ENCODE results near the gene LILRA2. TPM values are rescaled to one million over a fixed set of nuclear protein-coding genes. Genes with fewer than 3 reads are reported as not detected.

Gene LILRA2
- total and polyA plus RNA-seq, 2 of the 8 experiments (the other 6 are each of a cell fraction or from before 2014, with no cell fraction given), result not detected

DNA sequence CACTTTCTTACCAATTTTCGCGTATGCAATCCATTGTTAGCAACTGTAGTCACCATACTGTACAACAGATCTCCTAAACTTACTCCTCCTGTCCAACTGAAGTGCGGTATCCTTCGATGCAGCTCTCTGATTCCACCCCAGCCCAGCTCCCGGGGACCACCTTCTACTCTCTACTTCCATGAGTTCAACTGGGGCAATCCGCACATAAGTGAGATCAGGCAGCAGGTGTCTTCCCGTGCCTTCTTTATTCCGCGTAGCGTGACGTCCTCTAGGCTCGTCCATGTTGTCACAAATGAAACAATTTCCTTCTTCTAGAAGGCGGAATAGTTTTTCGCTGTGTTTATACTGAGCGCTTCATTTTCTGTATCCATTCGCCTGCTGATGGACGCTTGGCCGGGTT is 65.1 kb downstream of the LILRA2 start:
- TF ChIP-seq CBX8 (IDR thresholded peaks at IDR 0.05; ENCODE audit: borderline replicate concordance, low read depth, low read length) (no peak), SUZ12 (IDR thresholded peaks at IDR 0.05; ENCODE audit: low read length) (no peak), POLR2A (IDR thresholded peaks at IDR 0.05; ENCODE audit: control extremely low read depth in 1 of 2, low read depth in 2 of 2, low read length in 2 of 2) (no peak), CREB1 (IDR thresholded peaks at IDR 0.05) (no peak), KDM5A (IDR thresholded peaks at IDR 0.05; ENCODE audit: low read length) (no peak), CTBP2 (IDR thresholded peaks at IDR 0.05; ENCODE audit: borderline replicate concordance, insufficient read depth, insufficient read length, low read length) (no peak), MAFK (IDR thresholded peaks at IDR 0.05; ENCODE audit: low read depth, low read length) (no peak), TAF1 (IDR thresholded peaks at IDR 0.05; ENCODE audit: low read depth, low read length) (no peak), CBX5 (IDR thresholded peaks at IDR 0.05; ENCODE audit: low read depth, low read length) (no peak), TBP (IDR thresholded peaks at IDR 0.05; ENCODE audit: low read depth, low read length) (no peak), RFX5 (IDR thresholded peaks at IDR 0.05; ENCODE audit: borderline replicate concordance, low read depth, low read length) (no peak), TEAD4 (IDR thresholded peaks at IDR 0.05; ENCODE audit: low read depth, low read length) (no peak)
- TF ChIP-seq, protein P1, sequence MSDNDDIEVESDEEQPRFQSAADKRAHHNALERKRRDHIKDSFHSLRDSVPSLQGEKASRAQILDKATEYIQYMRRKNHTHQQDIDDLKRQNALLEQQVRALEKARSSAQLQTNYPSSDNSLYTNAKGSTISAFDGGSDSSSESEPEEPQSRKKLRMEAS (IDR thresholded peaks at IDR 0.05), result no peak
- no peak overlapping the region for H3K4ac ChIP-seq (replicated peaks; ENCODE audit: insufficient read length, low read depth, low read length)
- H4K20me1 ChIP-seq (replicated peaks in 1 of 2; ENCODE audit: control insufficient read depth in 1 of 2, insufficient read depth in 2 of 2, low read length in 2 of 2), result no peaks in the 10 kb centered on the region
- H2AK5ac ChIP-seq (ENCODE audit: low read depth, low read length), result no peak overlapping the region
- H2BK12ac ChIP-seq (ENCODE audit: low read depth, low read length), result no peak overlapping the region
- no peaks in the 10 kb centered on the region for H3K36me3 ChIP-seq (ENCODE audit: control insufficient read depth in 2 of 4, insufficient read depth in 4 of 4, low read length in 3 of 4)
- DNase-seq (ENCODE audit: low read depth in 1 of 2, low spot score in 2 of 2) (no peak), FAIRE-seq (no peak)
- H3K56ac ChIP-seq (replicated peaks; ENCODE audit: insufficient read length, low read depth, low read length), result no peak overlapping the region
- H3K27ac ChIP-seq (ENCODE audit: low read depth, low read length), result no peak overlapping the region
- no peak overlapping the region for H2BK5ac ChIP-seq (ENCODE audit: low read depth, low read length)
- no peak overlapping the region for H4K91ac ChIP-seq (replicated peaks; ENCODE audit: insufficient read length, low read length)
- H3K79me1 ChIP-seq (ENCODE audit: low read depth, low read length), result no peaks in the 10 kb centered on the region
- H2AFZ ChIP-seq (ENCODE audit: low read length), result no peak overlapping the region
- no peak overlapping the region for H3K18ac ChIP-seq (ENCODE audit: extremely low read depth, low read length)
- H3K23me2 ChIP-seq (ENCODE audit: low read depth, low read length), result no peaks in the 10 kb centered on the region
- no peaks in the 10 kb centered on the region for H3K4me1 ChIP-seq (replicated peaks in 1 of 4; ENCODE audit: control insufficient read depth in 3 of 4, insufficient read depth in 4 of 4, low read length in 3 of 4)
- H4K8ac ChIP-seq (ENCODE audit: extremely low read depth, insufficient read depth, low read length), result no peak overlapping the region
- CTCF ChIA-PET (ENCODE audit: partially characterized antibody), result interaction anchor here (0.6 kb wide), 1 partner anchor 14 kb away, joined by 3 read pairs; no protein-coding TSS in a partner anchor
- H4K5ac ChIP-seq (ENCODE audit: insufficient read length, low read depth, low read length), result no peak overlapping the region
- WGBS, 2 experiments (ENCODE audit: extremely low coverage in 1 of 2, insufficient coverage in 1 of 2, insufficient read length in 1 of 2, insufficient replicate concordance in 2 of 2, low coverage in 1 of 2, low lambda C conversion rate in 2 of 2, missing lambda C conversion rate in 1 of 2), result 88% methylated on average over 18 of the region's 18 CpGs; no CpG with 5 or more reads in 1 of the 2 experiments
- no peak overlapping the region for H2BK20ac ChIP-seq (ENCODE audit: low read length)
- no peak overlapping the region for H3K4me3 ChIP-seq (ENCODE audit: extremely low read depth in 1 of 4, insufficient read depth in 2 of 4, low read depth in 3 of 4, low read length in 4 of 4)
- peaks cover 29 to 80% of the 10 kb centered on the region in 2 experiments for H3K9me3 ChIP-seq (ENCODE audit: insufficient read depth in 2 of 2, low read depth in 1 of 2, low read length in 1 of 2)
- no peak overlapping the region for H3K4me2 ChIP-seq (ENCODE audit: insufficient read depth in 1 of 2, low read depth in 2 of 2, low read length in 2 of 2)
- no peak overlapping the region for H2BK15ac ChIP-seq (ENCODE audit: low read length)
- no peak overlapping the region for H3K23ac ChIP-seq (ENCODE audit: insufficient read length)
- H3K79me2 ChIP-seq (ENCODE audit: control insufficient read depth in 1 of 2, insufficient read depth in 2 of 2, low read length in 2 of 2), result no peaks in the 10 kb centered on the region
- no peaks in the 10 kb centered on the region for H3K27me3 ChIP-seq (replicated peaks in 1 of 4; ENCODE audit: control insufficient read depth in 3 of 4, extremely low read depth in 1 of 4, insufficient read depth in 3 of 4, low read length in 3 of 4)
- no peak overlapping the region for H3K14ac ChIP-seq (ENCODE audit: insufficient read length)
- POLR2A ChIA-PET (ENCODE audit: partially characterized antibody), result no interaction called here
- H2BK120ac ChIP-seq (replicated peaks; ENCODE audit: low read depth, low read length), result no peak overlapping the region
- no peak overlapping the region for H3K9ac ChIP-seq (replicated peaks in 1 of 4; ENCODE audit: extremely low read depth in 1 of 4, low read depth in 3 of 4, low read length in 3 of 4)

Measured in H1 (cell line).